NCI-H82 treated with DMSO at 0.1 percent for 48 hours (cell line): Measurements from ENCODE around the gene PRXL2C.
"Not testable (repeated sequence)": the region's sequence is repeated elsewhere in the genome, so short reads cannot be mapped to it uniquely, and the experiment has no call there.

Experiments used
- DNase-seq: peaks from one replicate; lab custom pipeline; 2025; ENCODE audit not compliant: unreplicated experiment; lab: John Stamatoyannopoulos, UW

Gene PRXL2C

DNA sequence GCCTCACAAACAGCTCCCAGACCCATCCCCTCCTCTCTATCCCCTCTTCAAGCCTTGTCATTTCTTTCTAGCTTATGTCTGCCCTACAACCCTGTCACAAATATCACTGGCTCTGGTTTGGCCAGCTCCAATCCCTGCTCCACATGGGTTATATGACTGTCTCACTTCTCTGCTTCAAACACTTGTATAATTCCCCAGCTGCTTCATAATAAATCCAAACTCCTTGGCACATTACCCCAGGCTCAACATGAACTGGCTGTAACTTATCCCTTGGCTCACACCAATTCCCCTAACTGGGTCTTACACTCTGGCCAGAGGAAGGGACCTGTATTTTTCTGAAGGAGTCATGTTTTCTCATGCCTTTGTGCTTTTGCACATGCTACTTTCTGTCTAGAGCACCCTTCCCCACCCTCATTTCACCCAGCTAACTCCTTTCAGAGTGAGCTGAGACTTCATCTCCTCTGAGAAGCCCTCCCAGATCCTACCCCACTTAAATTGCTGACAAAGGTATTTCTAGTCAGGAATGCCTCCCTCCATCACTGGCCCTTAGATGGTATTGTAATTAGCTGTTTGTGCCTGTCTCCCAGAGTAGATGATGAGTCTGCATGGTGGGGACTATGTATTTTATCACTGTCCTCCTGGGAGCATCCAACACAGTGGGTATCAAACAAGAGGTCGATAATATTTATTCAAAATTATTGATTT is 5.3 kb downstream of the PRXL2C start:
- no peak for DNase-seq

DNA sequence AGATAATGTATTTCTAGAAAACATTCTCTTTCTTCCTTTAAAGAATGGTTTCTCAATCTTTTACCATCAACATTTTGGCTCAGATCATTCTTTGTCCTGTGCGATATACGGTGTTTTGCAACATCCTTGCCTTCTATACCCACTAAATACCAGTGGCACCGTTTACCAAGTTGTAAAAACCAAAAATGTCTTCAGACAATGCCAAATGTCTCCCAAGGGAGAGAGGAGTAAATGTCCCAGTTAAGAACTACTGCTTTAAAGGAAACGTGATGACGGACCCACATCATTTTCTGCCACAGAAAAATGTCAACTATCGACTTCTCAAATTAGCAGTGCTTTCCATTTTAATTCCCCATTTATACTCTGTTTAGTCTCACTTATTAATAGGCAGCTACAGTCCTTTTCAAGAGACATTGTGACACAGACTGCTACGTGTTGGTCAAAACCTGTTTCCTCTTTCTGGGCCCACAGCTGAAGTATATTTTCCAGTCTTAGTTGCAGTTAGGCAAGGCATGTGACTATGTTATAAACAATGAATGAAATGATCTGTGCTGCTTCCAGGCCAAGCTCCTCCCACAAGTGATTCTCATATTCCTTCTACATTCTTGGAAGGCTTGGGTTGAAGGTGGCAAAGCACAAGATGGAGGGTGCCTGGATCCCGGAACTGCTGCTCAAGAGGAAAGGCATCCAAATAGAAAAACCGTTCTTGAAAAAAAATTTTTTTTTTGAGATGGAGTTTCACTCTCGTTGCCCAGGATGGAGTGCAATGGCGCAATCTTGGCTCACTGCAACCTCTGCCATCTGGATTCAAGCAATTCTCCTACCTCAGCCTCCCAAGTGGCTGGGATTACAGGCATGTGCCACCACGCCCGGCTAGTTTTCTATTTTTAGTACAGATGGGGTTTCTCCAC is 8.8 kb downstream of the PRXL2C start:
- DNase-seq, result no peak

DNA sequence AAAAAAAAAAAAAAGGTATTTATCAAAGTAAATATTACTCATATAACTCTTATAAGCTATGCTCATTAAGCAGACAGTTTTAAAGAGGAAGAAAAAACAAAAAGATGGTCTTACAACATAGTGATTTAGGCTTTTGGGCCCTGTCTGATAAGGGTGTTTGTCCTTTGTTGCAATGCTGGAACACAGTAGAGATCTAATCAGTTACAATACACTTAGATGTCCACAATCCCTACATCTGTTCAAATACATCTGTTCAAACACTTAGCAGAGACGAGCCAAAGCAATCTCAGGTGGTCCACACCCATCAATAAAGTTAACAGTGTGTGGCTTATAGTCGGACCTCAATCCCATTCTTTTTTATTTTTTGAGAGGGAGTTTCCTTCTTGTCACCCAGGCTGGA is 11.0 kb downstream of the PRXL2C start:
- DNase-seq, result no peak

DNA sequence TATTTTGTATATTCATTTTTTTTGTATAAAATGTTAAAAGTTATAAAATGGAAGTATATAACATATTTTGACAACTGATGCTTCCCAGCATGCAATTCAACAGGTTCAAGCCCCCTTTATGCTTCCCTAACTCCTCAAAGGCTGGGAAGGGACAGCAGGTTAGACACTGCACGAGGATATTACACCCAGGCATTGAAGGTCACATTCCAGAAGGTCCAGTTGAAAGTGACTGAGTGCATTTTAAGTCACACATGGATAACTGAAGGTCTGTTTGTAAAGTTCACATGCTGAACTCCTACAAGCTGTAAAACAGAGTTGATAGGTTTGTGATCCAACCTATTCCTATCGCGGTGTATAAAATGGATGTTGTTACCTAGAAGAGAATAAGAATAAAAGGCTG is 13.6 kb downstream of the PRXL2C start:
- DNase-seq, result no peak

DNA sequence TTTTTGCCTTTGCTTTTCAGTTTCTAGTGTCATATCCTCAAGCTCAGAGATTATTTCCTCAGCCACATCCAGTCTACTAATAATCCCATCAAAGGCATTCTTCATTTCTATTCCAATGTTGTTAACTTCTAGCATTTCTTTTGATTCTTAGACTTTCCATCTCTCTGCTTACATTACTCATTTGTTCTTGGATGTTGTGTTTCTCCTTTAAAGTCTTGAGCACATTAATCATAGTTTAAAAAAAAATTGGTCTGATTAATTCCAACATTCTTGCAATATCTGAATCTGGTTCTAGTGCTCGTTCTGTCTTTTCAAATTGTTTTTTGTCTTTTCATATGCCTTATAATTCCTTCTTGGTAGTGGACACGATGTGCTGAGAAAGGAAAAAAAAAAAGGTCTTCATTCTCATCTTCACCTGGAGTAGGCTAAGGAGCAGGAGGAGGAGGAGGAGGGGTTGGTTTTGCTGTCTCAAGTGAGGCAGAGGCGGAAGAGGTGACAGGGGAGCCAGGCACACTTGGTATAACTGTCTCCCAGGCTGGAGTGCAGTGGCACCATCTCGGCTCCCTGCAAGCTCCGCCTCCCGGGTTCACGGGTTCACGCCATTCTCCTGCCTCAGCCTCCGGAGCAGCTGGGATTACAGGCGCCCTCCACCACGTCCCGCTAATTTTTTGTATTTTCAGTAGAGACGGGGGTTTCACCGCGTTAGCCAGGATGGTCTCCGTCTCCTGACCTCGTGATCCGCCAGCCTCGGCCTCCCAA is 16.3 kb downstream of the PRXL2C start:
- no peak for DNase-seq

DNA sequence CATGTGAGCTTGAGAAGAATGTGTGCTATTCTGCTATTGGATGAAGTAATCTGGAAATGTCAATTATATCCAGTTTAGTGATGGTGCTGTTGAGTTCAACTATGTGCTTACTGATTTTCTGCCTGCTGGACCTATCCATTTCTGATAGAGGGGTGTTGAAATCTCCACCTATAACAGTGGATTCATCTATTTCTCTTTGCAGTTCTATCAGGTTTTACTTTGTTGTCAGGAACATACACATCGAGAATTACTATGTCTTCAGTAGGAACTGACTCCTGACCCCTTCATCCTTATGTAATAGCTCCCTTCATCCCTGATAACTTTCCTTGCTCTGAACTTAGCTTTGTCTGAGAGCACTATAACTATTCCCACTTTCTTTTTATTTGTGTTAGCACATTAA is 18.7 kb downstream of the PRXL2C start:
- no peak for DNase-seq

DNA sequence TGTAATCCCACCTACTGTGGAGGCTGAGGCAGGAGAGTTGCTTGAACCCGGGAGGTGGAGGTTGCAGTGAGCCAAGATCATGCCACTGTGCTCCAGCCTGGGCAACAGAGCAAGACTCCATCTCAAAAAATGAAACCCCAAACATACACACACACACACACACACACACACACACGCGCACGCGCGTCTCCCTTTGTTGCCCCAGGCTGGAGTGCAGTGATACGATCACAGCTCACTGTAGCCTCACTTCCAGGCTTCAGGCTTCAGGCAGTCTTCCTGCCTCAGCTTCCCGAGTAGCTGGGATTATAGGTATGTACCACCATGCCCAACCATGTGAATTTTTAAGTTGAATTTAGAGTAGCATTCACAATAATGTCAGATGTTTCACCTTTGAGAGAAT is 21.5 kb downstream of the PRXL2C start:
- not testable (repeated sequence) for DNase-seq

DNA sequence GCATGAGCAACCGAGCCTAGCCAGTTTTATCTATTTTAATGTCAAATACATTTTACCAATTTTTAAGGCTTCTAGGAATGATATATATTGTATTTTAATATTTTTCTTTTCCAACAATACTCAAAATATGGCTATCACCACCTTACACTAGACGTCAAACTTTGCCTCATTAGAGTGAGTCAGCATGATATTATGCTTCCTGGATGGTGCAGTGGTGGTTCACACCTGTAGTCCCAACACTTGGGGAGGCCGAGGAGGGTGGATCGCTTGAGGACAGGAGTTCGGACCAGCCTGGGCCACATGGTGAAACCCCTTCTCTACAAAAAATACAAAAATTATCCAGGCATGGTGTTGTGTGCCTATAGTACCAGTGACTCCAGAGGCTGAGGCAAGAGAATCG is 28.2 kb downstream of the PRXL2C start:
- DNase-seq, result no peak

DNA sequence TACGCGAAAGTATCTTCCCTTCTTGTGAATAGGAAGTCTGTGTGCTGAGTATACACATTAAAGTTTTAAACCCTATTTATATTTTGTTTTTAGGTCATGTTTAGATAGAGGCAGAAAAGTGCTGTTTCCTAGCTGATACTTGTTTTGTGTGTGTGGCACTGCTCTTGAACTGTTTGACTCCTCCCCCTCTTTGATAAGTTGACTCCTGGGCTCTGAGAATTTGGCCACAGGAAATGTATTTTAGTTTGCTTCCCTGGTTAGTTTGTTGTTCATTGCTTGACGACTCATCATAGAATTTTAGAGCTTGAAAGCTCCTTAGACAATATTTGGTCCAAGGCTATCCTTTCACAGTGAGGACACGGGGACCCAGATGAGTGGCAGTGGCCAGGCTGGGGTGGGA is 33.5 kb downstream of the PRXL2C start:
- no peak for DNase-seq

DNA sequence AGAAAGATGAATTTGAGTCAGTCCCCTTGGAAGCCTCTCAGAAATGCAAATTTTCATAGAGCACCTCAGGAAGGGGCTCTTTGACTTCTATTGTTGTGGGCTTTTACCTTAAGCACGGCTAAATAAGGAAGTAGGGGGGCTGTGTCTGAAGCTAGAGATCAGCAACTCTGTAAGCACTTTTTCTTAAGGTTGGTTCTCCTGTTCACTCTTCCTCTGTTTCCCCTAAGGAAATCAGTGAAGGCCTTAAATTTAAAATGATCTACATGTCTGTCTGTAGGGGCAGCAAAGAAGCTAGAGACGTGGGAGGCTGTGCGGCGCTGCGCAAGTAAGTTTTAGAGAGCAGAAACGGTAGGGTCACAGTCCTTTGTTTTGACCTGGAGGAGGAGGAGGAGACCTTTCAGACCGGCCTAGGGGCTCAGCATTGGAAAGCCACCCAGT is 34.3 kb downstream of the PRXL2C start:
- no peak for DNase-seq

DNA sequence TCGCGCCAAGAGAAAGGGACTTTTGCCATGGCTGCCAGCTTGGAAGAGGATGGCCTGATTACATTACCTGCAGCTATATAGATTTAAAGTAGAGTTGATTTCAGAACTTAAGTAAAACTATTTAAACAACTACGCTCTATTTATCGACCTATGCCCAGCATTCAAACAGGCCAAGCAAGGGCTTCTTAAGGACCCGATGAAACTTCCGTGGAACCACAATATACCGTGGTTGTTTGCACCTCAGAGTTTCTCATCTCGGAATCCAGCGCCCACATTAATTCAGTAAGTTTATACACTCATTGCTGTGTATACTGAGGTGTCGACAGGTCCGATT is 35.0 kb downstream of the PRXL2C start:
- no peak for DNase-seq

DNA sequence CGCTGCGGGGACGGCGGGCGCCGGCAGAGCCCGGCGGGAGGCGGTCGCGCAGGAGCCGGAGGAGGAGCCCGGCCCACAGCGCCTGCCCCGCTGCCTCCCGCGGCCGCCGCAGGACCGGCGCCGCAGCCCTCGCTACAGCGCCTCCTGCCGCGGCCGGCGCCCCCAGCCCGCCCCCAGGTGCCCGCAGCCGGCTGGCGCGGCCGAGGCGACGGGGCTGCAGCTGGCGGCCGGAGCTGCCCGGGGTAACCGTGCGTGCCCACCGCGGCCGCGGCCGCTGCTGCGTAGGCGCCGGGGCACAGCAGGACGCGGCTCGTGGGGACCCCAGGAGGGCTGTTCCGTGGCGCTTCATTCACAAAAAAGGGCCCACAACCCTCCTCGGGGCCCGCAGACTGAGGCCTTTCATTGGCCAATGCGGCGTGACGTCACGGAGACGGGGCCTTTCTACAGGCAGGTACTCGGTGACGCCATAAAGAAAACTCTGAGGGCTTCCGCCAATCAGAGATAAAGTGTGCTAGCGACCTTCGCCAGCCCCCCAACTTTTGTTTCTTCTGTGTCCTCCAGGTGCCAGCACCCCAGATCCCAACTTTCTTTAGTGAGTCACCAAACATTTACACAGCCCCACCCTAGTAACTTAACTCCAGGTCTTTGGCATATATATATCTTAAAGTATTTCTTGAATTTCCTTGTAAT is 35.5 kb downstream of the PRXL2C start, which contains the start of gene CDC14B:
Gene CDC14B, minus strand, starts transcription at position 353 of the 690 bp plus-strand sequence. CDS start 465 bp downstream, outside the sequence.
- DNase-seq, result peak; percentile 10

DNA sequence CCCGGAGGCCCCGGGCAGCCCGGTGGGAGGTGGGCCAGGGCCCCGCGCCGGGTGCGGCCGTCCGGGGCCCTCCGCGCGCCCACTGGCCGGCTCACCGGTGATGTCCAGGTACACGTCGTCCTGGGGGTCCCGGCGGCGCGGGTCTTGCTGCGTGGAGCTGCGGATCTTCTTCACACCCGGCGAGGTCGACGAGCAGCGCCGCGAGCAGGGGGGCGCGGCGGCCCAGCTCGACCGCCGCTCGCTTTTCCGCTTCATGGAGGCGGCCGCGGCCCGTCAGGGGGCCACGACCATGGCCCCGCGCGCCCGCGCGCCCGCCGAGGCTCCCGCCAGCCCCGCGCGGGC is 36.0 kb downstream of the PRXL2C start:
- DNase-seq, result no peak

DNA sequence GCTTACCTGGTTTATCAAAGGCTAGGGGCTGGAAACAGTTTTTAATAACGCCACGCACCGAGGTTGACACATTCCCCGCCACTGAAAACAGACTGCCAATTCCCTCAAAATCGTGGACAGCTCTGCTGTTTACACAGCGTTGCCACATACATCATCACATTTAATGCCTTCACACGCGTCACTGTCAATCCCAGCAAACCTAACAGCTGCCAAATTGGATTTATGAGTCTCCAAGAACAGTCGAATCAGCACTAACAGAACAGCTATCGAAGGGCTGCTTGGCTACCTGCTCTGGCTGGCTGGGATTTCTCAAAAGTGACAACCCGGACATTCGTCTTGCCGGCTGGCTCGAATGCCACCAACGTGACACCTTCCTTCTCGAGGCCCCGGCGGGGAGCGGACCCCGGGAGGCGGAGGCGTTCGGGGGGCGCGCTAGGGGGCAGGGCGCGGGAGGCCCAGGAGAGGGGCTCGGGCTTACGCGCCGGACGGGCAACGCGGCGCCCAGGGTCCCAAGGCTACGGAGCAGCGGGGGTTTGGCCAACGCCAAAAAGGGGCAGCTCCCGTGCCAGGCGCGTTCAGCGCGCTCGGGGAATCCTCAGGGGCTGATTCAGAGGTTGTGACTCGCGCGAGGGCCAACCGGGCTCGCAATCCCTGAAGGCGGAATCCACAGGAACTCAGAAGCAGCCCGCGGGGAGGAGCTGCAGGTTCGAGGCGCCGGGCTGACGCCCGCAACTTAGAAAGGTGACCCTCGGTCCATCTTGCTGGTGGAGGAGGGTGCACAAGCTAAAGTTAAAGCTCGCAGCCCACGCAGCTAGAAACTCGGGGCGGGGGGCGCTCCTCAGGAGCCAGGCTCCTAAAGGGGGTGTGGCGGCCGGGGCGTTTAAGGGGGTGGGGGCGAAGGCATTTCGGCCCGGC is 36.7 kb downstream of the PRXL2C start:
- DNase-seq, result peak; percentile 85

DNA sequence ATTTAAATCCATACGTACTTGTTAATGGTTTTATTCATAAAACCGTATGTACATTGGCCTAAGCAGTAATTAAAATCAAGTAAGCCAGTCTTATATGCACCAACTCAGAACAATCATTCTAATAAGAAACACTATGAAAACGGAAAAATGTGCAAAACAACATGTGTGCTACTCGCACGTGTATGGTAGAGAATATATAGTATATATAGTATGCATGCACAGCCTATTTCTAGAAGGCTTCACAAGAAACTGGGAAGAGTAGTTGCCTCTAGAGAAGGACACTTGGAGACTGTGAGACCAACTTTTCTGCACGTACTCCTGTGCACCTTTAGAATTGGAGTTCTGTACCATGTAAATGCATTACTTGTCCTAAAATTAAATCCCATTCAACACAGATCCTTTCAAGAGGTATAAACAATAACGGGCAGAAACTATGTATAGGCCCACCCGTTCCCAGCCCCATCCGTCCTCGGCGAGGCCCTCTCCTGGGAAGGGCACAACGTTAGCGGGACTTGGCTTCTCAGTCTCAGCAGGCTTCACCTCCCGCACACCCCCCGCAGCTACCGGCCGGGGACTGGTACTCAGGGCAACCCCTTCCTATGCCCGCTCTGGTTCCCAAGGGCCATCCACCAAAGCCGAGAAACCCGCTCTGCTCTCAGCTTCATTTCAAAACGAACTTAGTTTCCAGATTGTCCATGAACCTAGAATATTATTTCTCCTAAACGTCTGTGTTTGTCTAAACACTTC is 37.5 kb downstream of the PRXL2C start:
- DNase-seq, result no peak

DNA sequence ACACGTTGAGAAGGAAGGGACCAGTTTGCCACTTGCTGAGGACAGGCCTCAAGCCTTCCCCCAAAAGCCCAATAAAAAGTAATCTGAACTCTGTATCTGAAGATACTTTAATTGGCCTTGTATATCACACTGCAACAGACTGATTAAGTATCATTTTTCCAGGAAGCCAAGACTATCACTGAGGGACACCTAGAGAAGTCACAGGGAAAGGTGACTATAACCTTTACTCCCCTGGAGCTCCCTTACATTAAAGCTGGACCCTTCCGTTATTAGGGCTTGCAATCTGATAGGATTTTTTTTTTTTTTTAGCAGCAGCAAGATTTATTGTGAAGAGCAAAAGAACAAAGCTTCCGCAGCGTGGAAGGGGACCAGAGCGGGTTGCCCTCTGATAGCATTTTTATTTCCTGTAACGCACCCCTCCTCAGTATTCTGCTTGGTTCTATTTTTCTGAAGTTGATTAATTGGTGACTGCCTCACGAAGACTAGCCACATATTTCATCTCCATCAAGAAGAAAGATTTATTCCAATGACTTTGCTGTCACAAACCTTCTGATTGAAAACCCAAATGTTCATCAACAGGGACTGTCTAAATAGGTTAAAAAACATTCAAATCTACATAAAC is 38.2 kb downstream of the PRXL2C start:
- DNase-seq, result no peak

DNA sequence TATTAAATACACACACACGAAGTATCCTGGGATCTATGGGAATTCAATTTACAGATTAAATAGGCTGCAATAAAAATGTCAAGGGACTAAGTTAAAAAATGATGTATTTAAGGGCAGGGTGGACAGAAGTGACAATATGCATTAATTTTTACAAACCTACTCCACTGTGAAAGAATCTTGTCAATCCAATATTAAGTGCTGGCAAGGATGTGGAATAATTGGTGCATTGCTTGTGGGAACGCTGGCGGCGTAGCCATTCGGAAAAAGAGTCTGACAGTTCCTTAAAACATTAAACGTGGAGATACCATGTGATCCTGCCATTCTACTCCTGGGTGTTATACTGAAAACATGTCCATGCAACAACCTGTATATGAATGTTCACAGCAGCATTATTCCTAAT is 39.7 kb downstream of the PRXL2C start:
- DNase-seq, result no peak

DNA sequence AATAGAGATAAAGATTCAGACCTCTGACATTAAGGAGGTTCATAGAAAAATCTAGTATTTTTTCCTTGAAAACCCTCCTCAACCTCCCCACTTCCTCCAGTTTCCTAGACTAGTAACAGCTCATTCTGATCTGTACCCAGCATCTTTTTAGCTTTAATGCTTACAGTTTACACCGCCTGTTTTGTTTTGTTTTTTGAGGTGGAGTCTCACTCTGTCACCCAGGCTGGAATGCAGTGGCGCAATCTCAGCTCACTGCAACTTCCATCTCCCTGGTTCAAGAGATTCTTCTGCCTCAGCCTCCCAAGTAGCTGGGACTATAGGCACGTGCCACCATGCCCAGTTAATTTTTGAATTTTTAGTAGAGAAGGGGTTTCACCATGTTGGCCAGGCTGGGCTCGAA is 40.5 kb downstream of the PRXL2C start:
- DNase-seq, result not testable (repeated sequence)
